ENCODE measurements around the gene ZBTB20.

DNA sequence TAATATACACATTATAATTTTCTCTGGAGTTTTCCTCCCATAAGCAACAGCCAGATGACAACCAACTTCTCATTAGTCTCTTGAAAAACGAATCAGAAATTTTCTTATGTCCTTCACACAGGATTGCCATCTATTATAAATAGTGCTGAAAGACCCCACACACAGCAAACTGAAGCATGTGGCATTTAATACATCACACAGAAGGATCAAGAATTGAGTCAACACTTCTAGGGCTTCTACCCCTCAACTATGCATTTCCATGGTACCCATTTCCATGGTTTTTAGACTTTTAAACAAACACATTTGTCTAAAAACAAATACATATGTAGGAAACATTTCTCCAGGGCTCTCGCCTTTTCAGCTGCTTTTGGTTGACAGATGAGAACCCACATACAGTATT lies 282.1 kb downstream of the ZBTB20 start:
- TF ChIP-seq, protein P1, sequence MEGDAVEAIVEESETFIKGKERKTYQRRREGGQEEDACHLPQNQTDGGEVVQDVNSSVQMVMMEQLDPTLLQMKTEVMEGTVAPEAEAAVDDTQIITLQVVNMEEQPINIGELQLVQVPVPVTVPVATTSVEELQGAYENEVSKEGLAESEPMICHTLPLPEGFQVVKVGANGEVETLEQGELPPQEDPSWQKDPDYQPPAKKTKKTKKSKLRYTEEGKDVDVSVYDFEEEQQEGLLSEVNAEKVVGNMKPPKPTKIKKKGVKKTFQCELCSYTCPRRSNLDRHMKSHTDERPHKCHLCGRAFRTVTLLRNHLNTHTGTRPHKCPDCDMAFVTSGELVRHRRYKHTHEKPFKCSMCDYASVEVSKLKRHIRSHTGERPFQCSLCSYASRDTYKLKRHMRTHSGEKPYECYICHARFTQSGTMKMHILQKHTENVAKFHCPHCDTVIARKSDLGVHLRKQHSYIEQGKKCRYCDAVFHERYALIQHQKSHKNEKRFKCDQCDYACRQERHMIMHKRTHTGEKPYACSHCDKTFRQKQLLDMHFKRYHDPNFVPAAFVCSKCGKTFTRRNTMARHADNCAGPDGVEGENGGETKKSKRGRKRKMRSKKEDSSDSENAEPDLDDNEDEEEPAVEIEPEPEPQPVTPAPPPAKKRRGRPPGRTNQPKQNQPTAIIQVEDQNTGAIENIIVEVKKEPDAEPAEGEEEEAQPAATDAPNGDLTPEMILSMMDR (IDR thresholded peaks at IDR 0.05; ENCODE audit: insufficient read depth, low read depth, low read length): no peak
- TF ChIP-seq EZH2 (IDR thresholded peaks at IDR 0.05; ENCODE audit: insufficient read depth, low read length): no peak
